Astrocyte (in vitro differentiated cells and primary cell): ENCODE measurements around the gene EP400. TPM values are rescaled to one million over a fixed set of nuclear protein-coding genes. Genes with fewer than 3 reads are reported as not detected.

Experiments
- DNase-seq: peaks from one replicate; pipeline ENCODE4 v3.0.0-alpha.2; 2010; ENCODE audit warnings: low read depth
- FAIRE-seq: peaks from 2 replicates; lab custom pipeline; 2011; peaks lifted over from hg19 to GRCh38; lab: Jason Lieb, UNC
- H2AFZ ChIP-seq: 2 replicates; pipeline ENCODE4 v1.6.0; 2012; ENCODE audit warnings: low read depth, low read length, inconsistent platforms
- H3K27ac ChIP-seq: 2 replicates; pipeline ENCODE4 v1.5.1; 2011; ENCODE audit warnings: low read depth, low read length, inconsistent platforms
- H3K27me3 ChIP-seq: 2 replicates; pipeline ENCODE4 v1.6.0; 2011; ENCODE audit warnings: low read length, inconsistent platforms; ENCODE audit not compliant: insufficient read depth
- H3K36me3 ChIP-seq: 2 replicates; pipeline ENCODE4 v1.5.1; 2011; ENCODE audit warnings: low read length, inconsistent platforms; ENCODE audit not compliant: insufficient read depth
- H3K4me1 ChIP-seq: 2 replicates; pipeline ENCODE4 v1.5.1; 2011; ENCODE audit warnings: low read length, inconsistent platforms; ENCODE audit not compliant: insufficient read depth
- H3K4me2 ChIP-seq: 2 replicates; pipeline ENCODE4 v1.6.0; 2012; ENCODE audit warnings: low read length, inconsistent platforms
- H3K4me3 ChIP-seq: 2 replicates; pipeline ENCODE4 v1.5.1; 2011; ENCODE audit warnings: low read depth, mild to moderate bottlenecking, low read length, inconsistent platforms; ENCODE audit not compliant: insufficient read depth
- H3K79me2 ChIP-seq: 2 replicates; pipeline ENCODE4 v1.6.0; 2012; ENCODE audit warnings: mild to moderate bottlenecking, low read length, inconsistent platforms; ENCODE audit not compliant: insufficient read depth
- H3K9ac ChIP-seq: 2 replicates; pipeline ENCODE4 v1.6.0; 2012; ENCODE audit warnings: mild to moderate bottlenecking, low read length, inconsistent platforms
- H3K9me3 ChIP-seq: 2 replicates; pipeline ENCODE4 v1.5.1; 2012; ENCODE audit warnings: low read depth, mild to moderate bottlenecking, low read length, inconsistent platforms; ENCODE audit not compliant: insufficient read depth
- H4K20me1 ChIP-seq: 2 replicates; pipeline ENCODE4 v1.6.0; 2012; ENCODE audit warnings: low read length, inconsistent platforms; ENCODE audit not compliant: insufficient read depth
- H3K27ac Mint-ChIP-seq: one replicate; pipeline ENCODE4 v1.8.0; 2021; ENCODE audit warnings: mild to moderate bottlenecking, mixed read lengths; ENCODE audit not compliant: unreplicated experiment
- H3K27me3 Mint-ChIP-seq: one replicate; pipeline ENCODE4 v1.8.0; 2021; ENCODE audit warnings: low read depth, mixed read lengths; ENCODE audit not compliant: unreplicated experiment
- H3K36me3 Mint-ChIP-seq: one replicate; pipeline ENCODE4 v1.8.0; 2021; ENCODE audit warnings: low read depth, mixed read lengths; ENCODE audit not compliant: unreplicated experiment
- H3K4me1 Mint-ChIP-seq: one replicate; pipeline ENCODE4 v1.8.0; 2021; ENCODE audit warnings: low read depth, mixed read lengths; ENCODE audit not compliant: unreplicated experiment
- H3K4me3 Mint-ChIP-seq: one replicate; pipeline ENCODE4 v1.8.0; 2021; ENCODE audit warnings: mild to moderate bottlenecking, moderate library complexity, mixed read lengths; ENCODE audit not compliant: unreplicated experiment
- H3K9me3 Mint-ChIP-seq: one replicate; pipeline ENCODE4 v1.8.0; 2021; ENCODE audit warnings: mild to moderate bottlenecking, mixed read lengths; ENCODE audit not compliant: unreplicated experiment
- EZH2 ChIP-seq: IDR thresholded peaks from 2 replicates; pipeline ENCODE4 v1.6.1; 2012; ENCODE audit warnings: mild to moderate bottlenecking, low read length, inconsistent platforms; ENCODE audit not compliant: insufficient read depth
- total RNA-seq: library from RNA; stranded (reverse); gene quantifications from 2 replicates; pipeline ENCODE4 v1.2.1, GENCODE V29; 2021
- TF ChIP-seq, protein P1 (sequence below): IDR thresholded peaks from 2 replicates; pipeline ENCODE4 v1.5.1; 2011; ENCODE audit warnings: low read depth, mild to moderate bottlenecking, inconsistent platforms, low read length, moderate library complexity; ENCODE audit not compliant: insufficient read depth

EP400 gene
- total RNA-seq, 1 donor from 2014 or later = 39.8 TPM

DNA sequence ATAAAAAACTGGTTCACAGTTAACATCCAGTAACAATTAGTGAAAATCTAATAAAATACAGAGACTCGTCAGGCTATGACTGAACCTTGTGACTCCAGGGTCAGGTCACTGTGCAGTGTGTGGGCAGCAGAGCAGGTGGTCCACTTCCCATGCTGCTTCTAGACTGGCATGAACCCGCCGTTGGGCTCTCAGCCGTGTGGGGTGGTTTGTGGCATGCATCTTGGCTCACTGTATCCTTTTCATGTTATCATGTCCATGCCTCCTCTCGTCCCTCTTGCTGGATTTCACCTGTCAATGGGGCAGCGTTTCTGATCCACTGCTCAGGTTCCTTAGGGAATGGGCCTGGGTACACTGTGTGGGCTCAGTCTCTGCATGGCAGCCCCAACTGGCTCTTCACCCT is 57.3 kb downstream of the EP400 start:
- H3K9me3 ChIP-seq = no peaks in the 10 kb centered on the region
- H3K27ac ChIP-seq = no peak overlapping the region
- H2AFZ ChIP-seq = no peak overlapping the region
- H3K36me3 ChIP-seq = peaks cover 25% of the 10 kb centered on the region
- TF ChIP-seq, protein P1, sequence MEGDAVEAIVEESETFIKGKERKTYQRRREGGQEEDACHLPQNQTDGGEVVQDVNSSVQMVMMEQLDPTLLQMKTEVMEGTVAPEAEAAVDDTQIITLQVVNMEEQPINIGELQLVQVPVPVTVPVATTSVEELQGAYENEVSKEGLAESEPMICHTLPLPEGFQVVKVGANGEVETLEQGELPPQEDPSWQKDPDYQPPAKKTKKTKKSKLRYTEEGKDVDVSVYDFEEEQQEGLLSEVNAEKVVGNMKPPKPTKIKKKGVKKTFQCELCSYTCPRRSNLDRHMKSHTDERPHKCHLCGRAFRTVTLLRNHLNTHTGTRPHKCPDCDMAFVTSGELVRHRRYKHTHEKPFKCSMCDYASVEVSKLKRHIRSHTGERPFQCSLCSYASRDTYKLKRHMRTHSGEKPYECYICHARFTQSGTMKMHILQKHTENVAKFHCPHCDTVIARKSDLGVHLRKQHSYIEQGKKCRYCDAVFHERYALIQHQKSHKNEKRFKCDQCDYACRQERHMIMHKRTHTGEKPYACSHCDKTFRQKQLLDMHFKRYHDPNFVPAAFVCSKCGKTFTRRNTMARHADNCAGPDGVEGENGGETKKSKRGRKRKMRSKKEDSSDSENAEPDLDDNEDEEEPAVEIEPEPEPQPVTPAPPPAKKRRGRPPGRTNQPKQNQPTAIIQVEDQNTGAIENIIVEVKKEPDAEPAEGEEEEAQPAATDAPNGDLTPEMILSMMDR = no peak
- TF ChIP-seq EZH2 = no peak
- H4K20me1 ChIP-seq = peaks cover 9% of the 10 kb centered on the region
- DNase-seq (no peak), FAIRE-seq (no peak)
- Mint-ChIP-seq H3K36me3 (peaks cover 24% of the 10 kb centered on the region), H3K27ac (no peak overlapping the region), H3K4me3 (no peak overlapping the region), H3K27me3 (no peaks in the 10 kb centered on the region), H3K4me1 (peaks cover 20% of the 10 kb centered on the region), H3K9me3 (no peaks in the 10 kb centered on the region)
- no peak overlapping the region for H3K4me2 ChIP-seq
- H3K9ac ChIP-seq = no peak overlapping the region
- H3K27me3 ChIP-seq = no peaks in the 10 kb centered on the region
- H3K79me2 ChIP-seq = peaks cover 16% of the 10 kb centered on the region
- H3K4me1 ChIP-seq = peaks cover 10% of the 10 kb centered on the region
- no peak overlapping the region for H3K4me3 ChIP-seq

DNA sequence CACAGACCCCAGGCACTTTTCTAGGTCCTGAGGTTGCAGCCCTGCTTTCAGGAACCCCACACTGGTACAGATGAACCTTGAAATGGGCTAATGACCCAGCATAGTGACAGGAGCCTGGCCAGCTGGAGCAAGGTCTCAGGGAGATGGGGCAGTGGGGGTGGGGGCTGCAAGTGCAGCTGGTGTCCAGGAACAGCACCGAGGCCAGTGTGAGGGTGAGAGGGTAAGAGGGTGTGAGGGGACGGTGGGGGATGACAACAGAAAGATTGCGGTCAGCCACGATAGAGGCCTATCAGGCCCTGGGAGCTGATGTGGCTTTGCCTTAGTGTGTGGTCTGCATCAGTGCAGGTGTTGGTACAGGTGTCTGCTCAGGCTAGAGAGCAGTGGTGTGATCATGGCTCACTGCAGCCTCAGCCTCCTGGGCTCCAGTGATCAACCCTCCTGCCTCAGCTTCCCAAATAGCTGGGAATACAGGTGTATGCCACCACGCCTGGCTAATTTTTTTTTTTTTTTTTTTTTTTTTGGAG is 59.7 kb downstream of the EP400 start:
- DNase-seq (no peak), FAIRE-seq (no peak)
- H3K27ac ChIP-seq = no peak overlapping the region
- Mint-ChIP-seq H3K4me3 (no peak overlapping the region), H3K36me3 (peaks cover 28% of the 10 kb centered on the region), H3K27ac (no peak overlapping the region), H3K9me3 (no peaks in the 10 kb centered on the region), H3K4me1 (peaks cover 21% of the 10 kb centered on the region), H3K27me3 (no peaks in the 10 kb centered on the region)
- peaks cover 10% of the 10 kb centered on the region for H3K4me1 ChIP-seq
- H3K9ac ChIP-seq = no peak overlapping the region
- no peak overlapping the region for H3K4me2 ChIP-seq
- H3K9me3 ChIP-seq = no peaks in the 10 kb centered on the region
- no peak overlapping the region for H3K4me3 ChIP-seq
- H3K79me2 ChIP-seq = peaks cover 11% of the 10 kb centered on the region
- H3K27me3 ChIP-seq = no peaks in the 10 kb centered on the region
- H3K36me3 ChIP-seq = peaks cover 41% of the 10 kb centered on the region
- TF ChIP-seq, protein P1 = no peak
- no peak for TF ChIP-seq EZH2
- peaks cover 5% of the 10 kb centered on the region for H4K20me1 ChIP-seq
- H2AFZ ChIP-seq = no peak overlapping the region

DNA sequence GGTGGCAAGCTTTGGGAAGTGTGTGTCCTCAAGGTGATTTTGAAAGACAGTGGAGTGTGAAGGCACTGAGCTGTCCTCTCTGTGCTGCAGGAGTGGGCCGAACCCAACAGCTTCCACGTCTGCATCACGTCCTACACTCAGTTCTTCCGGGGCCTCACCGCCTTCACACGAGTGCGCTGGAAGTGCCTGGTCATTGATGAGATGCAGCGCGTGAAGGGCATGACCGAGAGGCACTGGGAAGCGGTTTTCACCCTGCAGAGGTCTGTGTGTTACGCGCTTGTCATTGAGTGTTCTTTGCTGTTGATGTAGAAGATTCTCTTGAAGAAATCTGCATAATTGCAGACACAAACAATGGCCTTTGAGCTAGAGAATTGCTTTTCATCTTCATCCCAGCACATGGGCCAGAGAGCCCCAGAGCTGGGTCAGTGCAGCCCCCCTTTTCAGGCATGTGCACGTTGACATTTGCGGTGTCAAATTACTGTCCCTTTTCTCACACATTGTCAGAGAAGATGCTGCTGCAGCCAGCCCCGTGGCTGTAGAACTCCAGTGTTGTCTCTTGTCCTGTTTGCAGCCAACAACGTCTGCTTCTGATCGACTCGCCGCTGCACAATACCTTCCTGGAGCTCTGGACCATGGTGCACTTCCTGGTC is 63.3 kb downstream of the EP400 start:
- H3K36me3 Mint-ChIP-seq = peaks cover 35% of the 10 kb centered on the region
- Histone ChIP-seq H2AFZ (no peak overlapping the region), H3K9me3 (no peaks in the 10 kb centered on the region), H3K4me1 (peaks cover 13% of the 10 kb centered on the region), H3K79me2 (peaks cover 5% of the 10 kb centered on the region), H3K27ac (no peak overlapping the region), H3K4me2 (no peak overlapping the region), H3K9ac (no peak overlapping the region), H3K36me3 (peaks cover 29% of the 10 kb centered on the region), H3K4me3 (no peak overlapping the region), H3K27me3 (no peaks in the 10 kb centered on the region), H4K20me1 (peaks cover 30% of the 10 kb centered on the region)
- H3K9me3 Mint-ChIP-seq = no peaks in the 10 kb centered on the region
- TF ChIP-seq, protein P1 = no peak
- H3K4me1 Mint-ChIP-seq = peaks cover 17% of the 10 kb centered on the region
- no peak for FAIRE-seq
- no peak for DNase-seq
- no peaks in the 10 kb centered on the region for H3K27me3 Mint-ChIP-seq
- H3K4me3 Mint-ChIP-seq = no peak overlapping the region
- H3K27ac Mint-ChIP-seq = no peak overlapping the region
